Peyer's patch (tissue), 4 donors: Measurements from ENCODE around the gene SGMS1. TPM values are rescaled to one million over a fixed set of nuclear protein-coding genes. Genes with fewer than 3 reads are reported as not detected.
A peak's percentile ranks its signal among the peaks of the same experiment; 100 is the strongest.

Experiments used
- DNase-seq, 3 donors: peaks; one replicate each; pipeline ENCODE4 v3.0.0-alpha.2; 2017 to 2019
- H3K27ac ChIP-seq, 4 donors: fragments of 200-600 bp; sonication (generic); one replicate each; pipeline ENCODE4 v1.5.1; 2016 to 2019
- H3K27me3 ChIP-seq, 2 donors: fragments of 200-600 bp; sonication (generic); one replicate each; pipeline ENCODE4 v1.5.1; 2019
- H3K36me3 ChIP-seq, 3 donors: fragments of 200-600 bp; sonication (generic); one replicate each; pipeline ENCODE4 v1.5.1; 2016 to 2019
- H3K4me1 ChIP-seq, 4 donors: fragments of 200-600 bp; sonication (generic); one replicate each; pipeline ENCODE4 v1.5.1; 2016 to 2019
- H3K4me3 ChIP-seq, 4 donors: fragments of 200-600 bp; sonication (generic); 1 replicate in 3 of 4; 2 replicates in 1 of 4; pipeline ENCODE4 v1.5.1; 2016 to 2019; ENCODE audit warnings: mild to moderate bottlenecking in 1 of 4
- H3K9me3 ChIP-seq, 4 donors: fragments of 200-600 bp; sonication (generic); one replicate each; pipeline ENCODE4 v1.5.1; 2016 to 2019; ENCODE audit warnings: mild to moderate bottlenecking in 1 of 4
- POLR2A ChIP-seq, 2 donors: fragments of 450-650 bp; IDR thresholded peaks; one replicate each; pipeline ENCODE4 v1.5.1; 2017; ENCODE audit warnings: antibody characterized with exemption in 2 of 2, mild to moderate bottlenecking in 2 of 2, moderate library complexity in 2 of 2
- total RNA-seq, 4 donors: library from RNA; depleted of rRNA; stranded (reverse); fragments of >200 nt; gene quantifications; one replicate each; pipeline ENCODE4 v1.1.0, GENCODE V29; 2016
- TF ChIP-seq, protein P1 (sequence below), 6 experiments: fragments of 450-650 bp in 4 of 6; fragments of 200-600 bp in 2 of 6; sonication (generic) in 1 of 6; IDR thresholded peaks; one replicate each; pipeline ENCODE4 v1.5.1; 2017 to 2019; ENCODE audit warnings: antibody characterized with exemption in 6 of 6, mild to moderate bottlenecking in 3 of 6, moderate library complexity in 1 of 6

The SGMS1 gene
- total RNA-seq, 4 donors from 2014 or later: 73.4 to 117 (median 88.4) TPM

DNA sequence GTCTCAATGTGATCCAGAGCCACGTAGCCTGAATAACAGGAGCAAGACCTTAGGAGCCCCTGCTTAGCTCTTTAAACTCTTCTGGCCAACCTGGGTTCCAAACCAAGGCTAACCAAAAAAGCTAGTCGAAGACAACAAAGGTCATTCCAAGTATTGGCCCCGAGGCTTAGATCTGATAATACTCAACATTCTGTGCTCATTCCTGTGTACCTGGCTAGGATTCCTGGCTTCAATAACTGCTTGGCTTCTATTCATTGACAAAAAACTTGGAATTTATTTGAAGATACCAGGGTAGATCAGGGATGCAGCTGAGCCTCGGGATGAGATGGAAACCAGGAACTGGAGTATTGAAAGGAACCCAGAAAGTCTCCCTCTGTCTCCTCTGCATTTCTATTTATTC is 4.1 kb upstream of the SGMS1 start:
- no peaks in the 10 kb centered on the region for H3K27me3 ChIP-seq
- no peak for TF ChIP-seq POLR2A (IDR thresholded peaks at IDR 0.05)
- TF ChIP-seq, protein P1, sequence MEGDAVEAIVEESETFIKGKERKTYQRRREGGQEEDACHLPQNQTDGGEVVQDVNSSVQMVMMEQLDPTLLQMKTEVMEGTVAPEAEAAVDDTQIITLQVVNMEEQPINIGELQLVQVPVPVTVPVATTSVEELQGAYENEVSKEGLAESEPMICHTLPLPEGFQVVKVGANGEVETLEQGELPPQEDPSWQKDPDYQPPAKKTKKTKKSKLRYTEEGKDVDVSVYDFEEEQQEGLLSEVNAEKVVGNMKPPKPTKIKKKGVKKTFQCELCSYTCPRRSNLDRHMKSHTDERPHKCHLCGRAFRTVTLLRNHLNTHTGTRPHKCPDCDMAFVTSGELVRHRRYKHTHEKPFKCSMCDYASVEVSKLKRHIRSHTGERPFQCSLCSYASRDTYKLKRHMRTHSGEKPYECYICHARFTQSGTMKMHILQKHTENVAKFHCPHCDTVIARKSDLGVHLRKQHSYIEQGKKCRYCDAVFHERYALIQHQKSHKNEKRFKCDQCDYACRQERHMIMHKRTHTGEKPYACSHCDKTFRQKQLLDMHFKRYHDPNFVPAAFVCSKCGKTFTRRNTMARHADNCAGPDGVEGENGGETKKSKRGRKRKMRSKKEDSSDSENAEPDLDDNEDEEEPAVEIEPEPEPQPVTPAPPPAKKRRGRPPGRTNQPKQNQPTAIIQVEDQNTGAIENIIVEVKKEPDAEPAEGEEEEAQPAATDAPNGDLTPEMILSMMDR (IDR thresholded peaks at IDR 0.05): no peak
- H3K9me3 ChIP-seq: no peaks in the 10 kb centered on the region
- DNase-seq: no peak
- no peak overlapping the region for H3K4me3 ChIP-seq
- no peak overlapping the region for H3K27ac ChIP-seq
- peaks cover 0 to 6% (median 0%) of the 10 kb centered on the region in 4 donors for H3K4me1 ChIP-seq
- H3K36me3 ChIP-seq: no peaks in the 10 kb centered on the region

- Histone ChIP-seq H3K27me3 (no peaks in the 10 kb centered on the region), H3K36me3 (no peaks in the 10 kb centered on the region), H3K4me3 (no peak overlapping the region), H3K4me1 (peaks cover 0 to 6% (median 0%) of the 10 kb centered on the region in 4 donors), H3K27ac (no peak overlapping the region), H3K9me3 (no peaks in the 10 kb centered on the region)
- DNase-seq: no peak
- TF ChIP-seq, protein P1 (IDR thresholded peaks at IDR 0.05): no peak
- TF ChIP-seq POLR2A (IDR thresholded peaks at IDR 0.05): no peak
Observed at GRCh38 chr10:50627443-50627842, 3.7 kb upstream of the SGMS1 start.

- Histone ChIP-seq H3K4me3 (peak overlapping the region; percentile 82 to 96 (median 92)), H3K9me3 (no peaks in the 10 kb centered on the region), H3K36me3 (no peaks in the 10 kb centered on the region), H3K27me3 (no peaks in the 10 kb centered on the region), H3K27ac (peak overlapping the region; percentile 96 to 99 (median 98)), H3K4me1 (peaks cover 0 to 15% (median 2%) of the 10 kb centered on the region in 4 donors)
- no peak for DNase-seq
- no peak for TF ChIP-seq POLR2A (IDR thresholded peaks at IDR 0.05)
- TF ChIP-seq, protein P1 (IDR thresholded peaks at IDR 0.05): no peak
Observed at GRCh38 chr10:50625649-50626132, 1.9 kb upstream of the SGMS1 start.

DNA sequence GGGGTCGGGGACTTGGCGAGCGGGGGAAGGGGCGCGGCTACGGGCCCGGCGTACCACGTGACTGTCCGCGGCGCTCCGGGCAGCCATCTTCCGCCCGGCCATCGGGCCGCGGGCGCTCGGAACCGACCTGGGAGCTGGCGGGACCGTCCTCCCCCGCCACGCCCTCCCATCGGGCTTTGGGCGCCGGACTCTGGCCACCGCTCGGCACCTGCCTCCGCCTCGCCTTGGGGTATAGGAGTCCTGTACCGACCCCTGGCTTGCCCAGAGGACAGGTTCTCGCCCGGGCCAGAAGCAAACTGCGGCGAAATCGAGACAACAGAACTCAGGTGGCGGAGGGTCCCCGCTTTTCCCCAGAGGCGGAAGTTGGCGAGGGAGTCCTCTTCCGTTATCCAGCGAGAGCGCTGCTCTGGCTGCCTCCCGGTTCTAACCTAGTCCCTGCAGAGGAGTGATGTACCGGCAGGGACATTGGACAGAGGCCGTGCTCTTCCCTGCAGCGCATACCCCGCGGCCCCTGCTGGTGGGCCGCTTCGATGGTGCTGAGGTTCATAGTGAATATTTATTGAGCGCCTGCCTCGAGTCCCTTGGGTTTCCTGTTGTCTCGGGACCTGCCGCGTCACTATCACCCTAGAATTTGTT is 1.2 kb upstream of the SGMS1 start:
- H3K27ac ChIP-seq: peak overlapping the region; percentile 96 to 99 (median 98)
- no peaks in the 10 kb centered on the region for H3K36me3 ChIP-seq
- peaks cover 0 to 18% (median 2%) of the 10 kb centered on the region in 4 donors for H3K4me1 ChIP-seq
- DNase-seq: peak; percentile 78 to 94 (median 88)
- H3K9me3 ChIP-seq: no peaks in the 10 kb centered on the region
- TF ChIP-seq, protein P1 (IDR thresholded peaks at IDR 0.05): peak; percentile 41 to 68 (median 60)
- peak in 1 of 2 donors; percentile 65 for TF ChIP-seq POLR2A (IDR thresholded peaks at IDR 0.05)
- peak overlapping the region; percentile 82 to 96 (median 92) for H3K4me3 ChIP-seq
- no peaks in the 10 kb centered on the region for H3K27me3 ChIP-seq

DNA sequence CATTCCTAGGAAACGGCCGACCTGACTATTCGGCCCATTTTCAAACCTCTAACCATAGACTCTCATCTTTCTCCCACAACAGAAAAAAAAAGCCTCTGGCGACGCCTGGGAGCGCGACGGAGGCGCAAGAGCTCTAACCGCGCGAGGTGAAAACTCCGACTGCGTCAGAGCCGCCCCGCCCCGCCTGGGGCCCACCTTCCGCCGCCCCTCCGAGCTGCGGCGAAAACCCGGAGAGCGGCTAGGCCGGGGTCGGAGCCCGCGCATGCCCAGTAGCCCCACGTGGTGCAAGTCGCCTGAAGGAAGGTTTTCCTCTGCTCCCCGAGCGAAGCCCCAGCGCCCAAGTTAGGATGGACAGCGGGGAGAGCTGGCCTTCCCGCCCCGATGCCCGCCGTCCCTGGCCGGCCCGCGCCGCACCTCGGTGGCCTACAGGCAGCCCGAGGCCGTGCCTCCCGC is 683 bp upstream of the SGMS1 start:
- Histone ChIP-seq H3K4me3 (peak overlapping the region; percentile 82 to 96 (median 92)), H3K4me1 (peaks cover 0 to 18% (median 2%) of the 10 kb centered on the region in 4 donors), H3K27me3 (no peaks in the 10 kb centered on the region), H3K36me3 (no peaks in the 10 kb centered on the region), H3K27ac (peak overlapping the region; percentile 96 to 99 (median 98)), H3K9me3 (no peaks in the 10 kb centered on the region)
- peak in 1 of 2 donors; percentile 60 for TF ChIP-seq POLR2A (IDR thresholded peaks at IDR 0.05)
- TF ChIP-seq, protein P1 (IDR thresholded peaks at IDR 0.05): peak in 1 of 6 experiments; percentile 2
- DNase-seq: peak; percentile 88 to 99 (median 98)
